Mucosa of descending colon (tissue), 3 donors: ENCODE measurements around the gene ST8SIA6. TPM values are rescaled to one million over a fixed set of nuclear protein-coding genes. Genes with fewer than 3 reads are reported as not detected.

Source experiments
- ATAC-seq: fragments of 200-7000 bp; cut with Tn5 transposase; one replicate; pipeline ENCODE4 v1.9.1; 2020; ENCODE audit warnings: mild to moderate bottlenecking, moderate library complexity
- DNase-seq, 3 donors: peaks; one replicate each; pipeline ENCODE4 v3.0.0-alpha.2; 2020
- H3K36me3 ChIP-seq: fragments of 200-600 bp; one replicate; pipeline ENCODE4 v1.8.0; 2021; ENCODE audit warnings: low read depth, mild to moderate bottlenecking
- H3K4me1 ChIP-seq: fragments of 200-600 bp; one replicate; pipeline ENCODE4 v1.8.0; 2021; ENCODE audit warnings: low read depth, mild to moderate bottlenecking
- H3K4me3 ChIP-seq: fragments of 200-600 bp; one replicate; pipeline ENCODE4 v1.8.0; 2021; ENCODE audit warnings: mild to moderate bottlenecking
- H3K9me3 ChIP-seq: fragments of 200-600 bp; one replicate; pipeline ENCODE4 v1.8.0; 2021; ENCODE audit warnings: mild to moderate bottlenecking
- CTCF ChIP-seq: fragments of 200-600 bp; IDR thresholded peaks from one replicate; pipeline ENCODE4 v1.8.0; 2022; ENCODE audit warnings: antibody characterized with exemption, mild to moderate bottlenecking
- intact Hi-C, 2 donors: fragments of 100-400 bp; cut with DNase I in 1 of 2; cut with micrococcal nuclease in 1 of 2; formaldehyde crosslinking; loops; one replicate each; pipeline versions ENCODE4 v1.11.0 to v1.11.1; 2022; cut with DNase I, micrococcal nuclease
- total RNA-seq, 3 donors: library from RNA; stranded (reverse); fragmentation: NEBNext Ultra II Directional in 2 of 3; extraction: Animal tissue kit (Norgen Biotek cat#: 25700) in 2 of 3; gene quantifications; one replicate each; pipeline versions ENCODE4 v1.2.1 to v1.2.4, GENCODE V29; 2021 to 2023
- donor health status: DM: no; HTN: no; CAD: no; lungs with moderate emphysema.
- donor health status: DM: no; HTN: no; CAD: no.
- donor health status: DM: no; HTN: yes; CAD: no.

ST8SIA6 gene
- total RNA-seq, 3 donors from 2014 or later, result 1.6 to 4.2 (median 2.2) TPM

DNA sequence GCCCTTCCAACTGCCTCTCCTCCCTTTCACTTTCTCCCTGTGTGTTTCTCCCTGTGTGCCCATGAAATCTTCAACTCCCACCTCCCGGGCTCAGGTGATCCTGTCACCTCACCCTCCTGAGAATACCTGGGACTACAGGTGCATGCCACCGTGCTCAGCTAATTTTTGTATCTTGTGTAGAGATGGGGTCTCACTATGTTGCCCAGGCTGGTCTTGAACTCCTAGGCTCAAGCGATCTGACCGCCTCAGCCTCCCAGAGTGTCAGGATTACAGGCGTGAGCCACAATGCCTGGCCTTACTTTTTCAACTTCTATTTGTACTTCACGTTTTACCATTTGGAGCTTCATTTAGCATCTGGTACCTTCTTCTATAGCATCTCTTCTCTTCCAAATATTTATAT is 24.9 kb downstream of the ST8SIA6 start:
- no peak for TF ChIP-seq CTCF
- DNase-seq, result no peak
- Histone ChIP-seq H3K4me1 (no peaks in the 10 kb centered on the region), H3K36me3 (no peaks in the 10 kb centered on the region), H3K4me3 (no peak overlapping the region), H3K9me3 (no peaks in the 10 kb centered on the region)
- ATAC-seq, result no peak
- intact Hi-C loops, result no loop called here

DNA sequence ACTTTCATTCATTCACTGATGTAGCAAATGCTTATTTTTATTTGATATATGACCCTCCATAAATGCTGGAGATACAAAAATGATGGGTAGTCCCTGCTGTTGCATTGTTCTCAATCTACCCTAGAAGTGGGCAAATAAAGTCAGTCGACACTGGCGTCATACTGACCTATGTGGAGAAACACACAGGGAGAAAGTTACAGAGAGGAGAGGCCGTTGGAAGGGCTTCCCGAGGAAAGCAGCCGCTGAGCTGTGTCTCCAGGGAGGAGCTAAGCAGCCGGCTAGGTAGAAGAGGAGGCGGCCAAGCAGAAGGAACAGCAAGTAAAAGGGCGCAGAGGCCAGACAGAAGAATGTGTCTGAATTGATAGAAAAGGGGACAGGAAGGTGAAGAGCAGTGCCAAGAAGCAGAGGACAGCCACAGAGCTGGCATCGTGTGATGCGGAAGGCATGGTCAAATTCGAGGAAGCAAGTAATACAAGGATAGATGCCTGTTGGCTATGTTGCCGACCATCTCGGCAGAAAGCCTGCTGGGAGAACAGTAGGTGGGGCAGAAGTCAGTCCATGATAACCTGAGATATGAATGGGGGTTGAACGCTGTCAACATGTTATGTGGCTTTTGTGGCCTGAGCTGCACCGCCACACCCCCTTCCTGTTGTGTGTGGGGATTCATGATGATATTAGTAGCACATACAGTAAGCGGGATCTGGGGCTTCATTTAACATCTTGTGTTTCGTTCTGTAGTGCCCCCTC is 25.9 kb downstream of the ST8SIA6 start:
- no peaks in the 10 kb centered on the region for H3K4me1 ChIP-seq
- DNase-seq, result peak; percentile 33 to 60 (median 35)
- no peak for TF ChIP-seq CTCF
- peak; percentile 74 for ATAC-seq
- H3K36me3 ChIP-seq, result no peaks in the 10 kb centered on the region
- intact Hi-C loops, result no loop called here
- H3K4me3 ChIP-seq, result no peak overlapping the region
- H3K9me3 ChIP-seq, result no peaks in the 10 kb centered on the region

- DNase-seq (no peak), ATAC-seq (peak; percentile 36)
- Histone ChIP-seq H3K4me3 (no peak overlapping the region), H3K9me3 (no peaks in the 10 kb centered on the region), H3K36me3 (no peaks in the 10 kb centered on the region), H3K4me1 (no peaks in the 10 kb centered on the region)
- intact Hi-C loops, result no loop called here
- no peak for TF ChIP-seq CTCF
These were observed 26.6 kb downstream of the ST8SIA6 start for GRCh38 chr10:17427666-17428350.

GRCh38 chr10:17427201-17427600 is 27.2 kb downstream of the ST8SIA6 start:
- no peak for DNase-seq
- no peaks in the 10 kb centered on the region for H3K4me1 ChIP-seq
- no peak overlapping the region for H3K4me3 ChIP-seq
- no peak for TF ChIP-seq CTCF
- no peaks in the 10 kb centered on the region for H3K9me3 ChIP-seq
- intact Hi-C loops, result no loop called here
- ATAC-seq, result no peak
- no peaks in the 10 kb centered on the region for H3K36me3 ChIP-seq

GRCh38 chr10:17426263-17426750 is 28.1 kb downstream of the ST8SIA6 start:
- intact Hi-C loops, result no loop called here
- H3K9me3 ChIP-seq, result no peaks in the 10 kb centered on the region
- TF ChIP-seq CTCF, result no peak
- no peak overlapping the region for H3K4me3 ChIP-seq
- no peaks in the 10 kb centered on the region for H3K4me1 ChIP-seq
- H3K36me3 ChIP-seq, result no peaks in the 10 kb centered on the region
- ATAC-seq, result no peak
- no peak for DNase-seq
